ENCODE measurements around the gene ZNF277. TPM values are rescaled to one million over a fixed set of nuclear protein-coding genes. Genes with fewer than 3 reads are reported as not detected.

Gene ZNF277
- polyA plus RNA-seq, 1 donor, result 25.4 TPM

GRCh38 chr7:112185005-112185834, 21.3 kb upstream of the ZNF277 start:
- no peak for DNase-seq

GRCh38 chr7:112186300-112186699, 20.2 kb upstream of the ZNF277 start:
- DNase-seq, result no peak

GRCh38 chr7:112188257-112188656, 18.2 kb upstream of the ZNF277 start:
- DNase-seq, result no peak

GRCh38 chr7:112189691-112190090, 16.8 kb upstream of the ZNF277 start:
- DNase-seq, result no peak

GRCh38 chr7:112190120-112190519, 16.4 kb upstream of the ZNF277 start:
- no peak for DNase-seq

GRCh38 chr7:112192236-112193154, 14.0 kb upstream of the ZNF277 start:
- DNase-seq, result no peak

GRCh38 chr7:112193915-112194502, 12.5 kb upstream of the ZNF277 start:
- no peak for DNase-seq

GRCh38 chr7:112195717-112196116, 10.8 kb upstream of the ZNF277 start:
- DNase-seq, result no peak

GRCh38 chr7:112197322-112197721, 9.2 kb upstream of the ZNF277 start:
- no peak for DNase-seq

GRCh38 chr7:112199035-112199655, 7.3 kb upstream of the ZNF277 start:
- DNase-seq, result no peak

GRCh38 chr7:112199672-112200071, 6.8 kb upstream of the ZNF277 start:
- DNase-seq, result no peak

- DNase-seq, result no peak
These were observed 5.1 kb upstream of the ZNF277 start for GRCh38 chr7:112201411-112201810.

- no peak for DNase-seq
These were observed 4.7 kb upstream of the ZNF277 start for GRCh38 chr7:112201839-112202238.

GRCh38 chr7:112202816-112203215, 3.7 kb upstream of the ZNF277 start:
- DNase-seq, result no peak

- no peak for DNase-seq
These were observed 3.1 kb upstream of the ZNF277 start for GRCh38 chr7:112203365-112203739.

- DNase-seq, result peak; percentile 10
These were observed 1.8 kb upstream of the ZNF277 start for GRCh38 chr7:112204499-112205342.

GRCh38 chr7:112205343-112206237, 905 bp upstream of the ZNF277 start:
- peak; percentile 70 for DNase-seq

- DNase-seq, result no peak
These were observed 597 bp downstream of the ZNF277 start for GRCh38 chr7:112206991-112207592.

- DNase-seq, result no peak
These were observed 1.3 kb downstream of the ZNF277 start for GRCh38 chr7:112207765-112208164.

GRCh38 chr7:112211348-112211907, 4.9 kb downstream of the ZNF277 start:
- DNase-seq, result no peak
